HepG2 (cell line): ENCODE results near the gene SLC38A3. TPM values are rescaled to one million over a fixed set of nuclear protein-coding genes. Genes with fewer than 3 reads are reported as not detected.

Experiments
- ATAC-seq: fragments of 200-7000 bp; cut with Tn5 transposase; 3 replicates; pipeline ENCODE4 v1.9.1; 2020; ENCODE audit warnings: mild to moderate bottlenecking, moderate library complexity
- BruUV-seq: library from RNA; stranded (reverse); fragments of 400-500 nt; replicated peaks from 2 replicates; lab custom pipeline; 2021; lab: Mats Ljungman, UMichigan
- CTCF ChIA-PET: fragments of 300-600 bp; formaldehyde crosslinking; extraction: SDS; loops from one replicate; lab custom pipeline; 2021; ENCODE audit warnings: low total read pairs, inconsistent platforms, low intra/inter-chr PET ratio; lab: Yijun Ruan, JAX
- POLR2A ChIA-PET: fragments of 350-600 bp; sonication (Branson Sonifier 250); formaldehyde crosslinking; loops from one replicate; lab custom pipeline; 2020; ENCODE audit warnings: antibody characterized with exemption, inconsistent platforms; lab: Yijun Ruan, JAX
- DNase-seq: peaks from one replicate; pipeline ENCODE4 v3.0.0-alpha.2; 2015; ENCODE audit warnings: low spot score
- FAIRE-seq: peaks from 3 replicates; lab custom pipeline; 2011; peaks lifted over from hg19 to GRCh38; lab: Jason Lieb, UNC
- H2AFZ ChIP-seq: one replicate; pipeline ENCODE4 v1.6.1; 2011; ENCODE audit warnings: low read length, inconsistent platforms
- H3K27ac ChIP-seq: fragments of 300-600 bp; 3 replicates; pipeline ENCODE4 v1.8.0; 2011; ENCODE audit warnings: mixed run types, mild to moderate bottlenecking, mixed read lengths, low read length, inconsistent platforms; ENCODE audit not compliant: insufficient read depth; ENCODE audit errors: extremely low read length
- H3K27me3 ChIP-seq, 2 experiments: fragments of 200-600 bp in 1 of 2; 2 replicates in 1 of 2; 3 replicates in 1 of 2; pipeline versions ENCODE4 v1.6.0 to v1.8.0; 2011; ENCODE audit warnings: low read length in 2 of 2, mild to moderate bottlenecking in 2 of 2, moderate library complexity in 2 of 2, inconsistent platforms in 1 of 2; ENCODE audit not compliant: insufficient read depth in 2 of 2, control insufficient read depth in 1 of 2
- H3K36me3 ChIP-seq, 2 experiments: fragments of 200-600 bp in 1 of 2; replicated peaks in 1 of 2; 2 replicates in 1 of 2; 3 replicates in 1 of 2; pipeline versions ENCODE4 v1.5.1 to v1.8.0; 2011; ENCODE audit warnings: low read length in 2 of 2, inconsistent platforms in 1 of 2; ENCODE audit not compliant: insufficient read depth in 2 of 2, control insufficient read depth in 1 of 2
- H3K4me1 ChIP-seq: 2 replicates; pipeline ENCODE4 v1.5.1; 2012; ENCODE audit warnings: low read length, inconsistent platforms; ENCODE audit not compliant: insufficient read depth
- H3K4me2 ChIP-seq: 2 replicates; pipeline ENCODE4 v1.6.0; 2011; ENCODE audit warnings: low read depth, low read length, inconsistent platforms
- H3K4me3 ChIP-seq, 3 experiments: fragments of 200-600 bp in 1 of 3; sonication (generic), shearing (Covaris generic) in 1 of 3; replicated peaks in 1 of 3; 2 replicates each; pipeline ENCODE4 v1.5.1; 2011 to 2016; ENCODE audit warnings: low read length in 3 of 3, inconsistent platforms in 2 of 3, low read depth in 2 of 3, mild to moderate bottlenecking in 2 of 3, control low read depth in 1 of 3, mixed read lengths in 1 of 3; ENCODE audit not compliant: insufficient read depth in 1 of 3
- H3K79me2 ChIP-seq: one replicate; pipeline ENCODE4 v1.6.1; 2011; ENCODE audit warnings: low read length, inconsistent platforms; ENCODE audit not compliant: insufficient read depth
- H3K9ac ChIP-seq: 2 replicates; pipeline ENCODE4 v1.6.0; 2011; ENCODE audit warnings: mild to moderate bottlenecking, low read depth, low read length, inconsistent platforms; ENCODE audit not compliant: insufficient read depth
- H3K9me3 ChIP-seq: 2 replicates; pipeline ENCODE4 v1.5.1; 2012; ENCODE audit warnings: mild to moderate bottlenecking, low read length
- H4K20me1 ChIP-seq: 2 replicates; pipeline ENCODE4 v1.6.0; 2011; ENCODE audit warnings: inconsistent platforms, mild to moderate bottlenecking, low read length, moderate library complexity; ENCODE audit not compliant: insufficient read depth
- HNRNPL ChIP-seq: fragments of 200-400 bp; formaldehyde crosslinking; IDR thresholded peaks from 2 replicates; pipeline ENCODE4 v1.6.1; 2017; ENCODE audit warnings: mild to moderate bottlenecking, low read depth, low read length
- MAFF ChIP-seq: IDR thresholded peaks from 2 replicates; pipeline ENCODE4 v1.6.1; 2011; ENCODE audit warnings: low read depth, low read length, improper control_type of control experiment
- NR2F6 ChIP-seq, 2 experiments: IDR thresholded peaks; 2 replicates each; pipeline ENCODE4 v1.6.1; 2016; ENCODE audit warnings: antibody characterized with exemption in 1 of 2, mild to moderate bottlenecking in 1 of 2
- ZNF274 ChIP-seq: sonication (generic); formaldehyde crosslinking; IDR thresholded peaks from 2 replicates; pipeline ENCODE4 v1.5.1; 2020; ENCODE audit warnings: mild to moderate bottlenecking, missing genetic modification reagents
- ZNF296 ChIP-seq: sonication (generic); formaldehyde crosslinking; conservative IDR thresholded peaks from 2 replicates; pipeline ENCODE4 v1.5.0; 2020; ENCODE audit warnings: mild to moderate bottlenecking, missing genetic modification reagents
- ZNF713 ChIP-seq: sonication (generic); formaldehyde crosslinking; IDR thresholded peaks from 2 replicates; pipeline ENCODE4 v1.4.0; 2020; ENCODE audit warnings: mild to moderate bottlenecking, missing genetic modification reagents
- ZNF891 ChIP-seq: sonication (generic); formaldehyde crosslinking; IDR thresholded peaks from 2 replicates; pipeline ENCODE4 v1.5.0; 2020; ENCODE audit warnings: mild to moderate bottlenecking, missing genetic modification reagents
- WGBS: methylation state at CpG from one replicate; pipeline ENCODE4 v1.1.6; 2017; ENCODE audit warnings: low lambda C conversion rate; 5-methylcytosine and 5-hydroxymethylcytosine counted together
- in situ Hi-C: cut with HindIII; loops from 2 replicates; pipeline ENCODE4 v1.10.0; 2017; ENCODE audit warnings: low pct_unique_long_range_greater_than_20kb; ENCODE audit not compliant: extremely low pct_ligation_motif_present
- intact Hi-C: fragments of 100-400 bp; cut with micrococcal nuclease; formaldehyde crosslinking; loops from one replicate; pipeline ENCODE4 v1.10.0; 2022; ENCODE audit not compliant: unreplicated experiment
- polyA plus RNA-seq, 8 experiments: library from polyadenylated mRNA; depleted of rRNA in 3 of 8; stranded (reverse) in 7 of 8; unstranded in 1 of 8; fragments of >200 nt; fragmentation: Illumina TruSeq in 4 of 8; extraction: Trizol in 4 of 8; gene quantifications; 2 replicates each; pipeline versions ENCODE4 v1.2.1 to v1.2.3, GENCODE V29; 2011 to 2016; ENCODE audit warnings: low read depth in 4 of 8, missing spikeins in 1 of 8, mixed read lengths in 1 of 8; ENCODE audit not compliant: insufficient read depth in 1 of 8
- total RNA-seq, 5 experiments: library from RNA; depleted of rRNA; stranded (reverse); fragments of >200 nt; fragmentation: Illumina TruSeq; extraction: Trizol; gene quantifications; 2 replicates each; pipeline ENCODE4 v1.2.3, GENCODE V29; 2016; ENCODE audit warnings: low read depth in 1 of 5

Gene SLC38A3
- total and polyA plus RNA-seq, 2 of the 13 experiments (the other 11 are each of a cell fraction or from before 2014, with no cell fraction given): 29.8 to 164 TPM

GRCh38 chr3:50168791-50169190 lies 36.3 kb upstream of the SLC38A3 start:
- CTCF ChIA-PET: no interaction called here
- 86% methylated on average over 2 of the region's 6 CpGs for WGBS
- H2AFZ ChIP-seq: no peak overlapping the region
- H3K27me3 ChIP-seq: no peaks in the 10 kb centered on the region
- H3K27ac ChIP-seq: peak overlapping the region; percentile 66
- ATAC-seq: no peak
- H3K4me1 ChIP-seq: peaks cover 97% of the 10 kb centered on the region
- no TSS peak for BruUV-seq
- intact Hi-C loops (no loop called here), in situ Hi-C loops (no loop called here)
- POLR2A ChIA-PET: interaction anchor here (2.8 kb wide), 1 partner anchor 18 kb away, joined by 23 read pairs; no protein-coding TSS in a partner anchor
- no peak for DNase-seq
- no peaks in the 10 kb centered on the region for H4K20me1 ChIP-seq
- no peak overlapping the region for H3K9ac ChIP-seq
- peaks cover 2% of the 10 kb centered on the region for H3K79me2 ChIP-seq
- no peaks in the 10 kb centered on the region for H3K9me3 ChIP-seq
- peaks cover 0 to 3% of the 10 kb centered on the region in 2 experiments; a peak in 1 of 5 replicates for H3K36me3 ChIP-seq
- no peak overlapping the region for H3K4me3 ChIP-seq
- no peak overlapping the region for H3K4me2 ChIP-seq
- TF ChIP-seq ZNF296 (CRISPR knock-in tag) (no peak), MAFF (no peak), NR2F6 (IDR thresholded peaks at IDR 0.05) (peak; percentile 9; the same call in 1 of the 2 replicates), NR2F6 (CRISPR knock-in tag; IDR thresholded peaks at IDR 0.05) (no peak), ZNF891 (CRISPR knock-in tag) (no peak), ZNF713 (CRISPR knock-in tag) (no peak)
- no peak for FAIRE-seq

DNA sequence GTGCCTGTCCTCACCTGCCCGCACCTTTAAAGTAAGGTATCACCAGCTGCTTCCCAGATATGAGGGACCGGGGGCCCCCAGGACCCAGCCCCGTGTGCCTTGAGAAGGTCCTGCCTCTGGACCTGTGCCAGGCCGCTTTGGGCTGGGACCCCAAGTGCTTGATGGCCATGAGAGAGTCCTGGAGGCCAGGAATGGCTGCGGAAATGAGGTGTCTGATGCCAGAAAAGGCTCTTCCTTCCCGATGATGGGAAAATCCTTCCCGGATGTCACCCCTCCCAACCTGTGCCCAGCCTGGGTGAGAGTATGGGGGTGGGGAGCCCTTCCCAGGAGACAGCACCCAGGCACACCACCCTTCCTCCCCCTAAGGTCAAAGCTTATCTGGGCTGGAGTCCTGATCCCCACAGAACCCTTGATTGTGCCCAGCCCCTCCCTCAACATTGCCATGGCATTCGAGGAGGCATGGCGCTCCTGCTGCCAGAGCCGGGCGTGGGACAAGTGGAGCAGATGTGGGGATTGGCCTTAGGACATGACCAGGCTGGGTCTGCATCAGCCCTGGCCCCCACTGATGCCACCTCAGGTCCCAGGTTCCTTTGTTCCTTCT lies 35.7 kb upstream of the SLC38A3 start:
- H3K9me3 ChIP-seq: no peaks in the 10 kb centered on the region
- ChIA-PET CTCF (no interaction called here), POLR2A (interaction anchor here (0.8 to 3.5 kb wide), 8 partner anchors 18 to 168 kb away, joined by 3 to 23 read pairs (median 3); partner anchors contain the start of gene GNAI2)
- no peak for FAIRE-seq
- H3K27ac ChIP-seq: no peak overlapping the region
- BruUV-seq: no TSS peak
- ATAC-seq: no peak
- intact Hi-C loops: no loop called here
- no peak overlapping the region for H2AFZ ChIP-seq
- no peak overlapping the region for H3K4me3 ChIP-seq
- WGBS: 86% methylated on average over 4 of the region's 11 CpGs
- H4K20me1 ChIP-seq: no peaks in the 10 kb centered on the region
- H3K79me2 ChIP-seq: peaks cover 2% of the 10 kb centered on the region
- in situ Hi-C loops: no loop called here
- H3K27me3 ChIP-seq: no peaks in the 10 kb centered on the region
- DNase-seq: no peak
- H3K4me2 ChIP-seq: 0 out of 2 replicates have a peak overlapping the region, but pooled peaks have one; percentile 21
- H3K9ac ChIP-seq: peak overlapping the region; percentile 25; the same call in 1 of the 2 replicates
- H3K4me1 ChIP-seq: peaks cover 92% of the 10 kb centered on the region
- H3K36me3 ChIP-seq: peaks cover 3 to 9% of the 10 kb centered on the region in 2 experiments; a peak in 3 of 5 replicates
- TF ChIP-seq ZNF274 (CRISPR knock-in tag) (no peak), HNRNPL (peak; percentile 81)
- TF ChIP-seq, all 625 proteins: peak for 1
